Activated naive CD4-positive, alpha-beta T cell treated with anti-CD3 and anti-CD28 coated beads, Interleukin-2, amount 50 U/mL, for 24 hours (primary cell): ENCODE measurements around the gene RFPL2.
"Not testable (repeated sequence)": the region's sequence is repeated elsewhere in the genome, so short reads cannot be mapped to it uniquely, and the experiment has no call there.

ENCODE experiments used
- H3K27ac Mint-ChIP-seq: one replicate; pipeline ENCODE4 v1.8.0; 2021; ENCODE audit warnings: mild to moderate bottlenecking, mixed read lengths
- H3K27me3 Mint-ChIP-seq: one replicate; pipeline ENCODE4 v1.8.0; 2021; ENCODE audit warnings: mixed read lengths
- H3K36me3 Mint-ChIP-seq: one replicate; pipeline ENCODE4 v1.8.0; 2021; ENCODE audit warnings: mixed read lengths
- H3K4me1 Mint-ChIP-seq: one replicate; pipeline ENCODE4 v1.8.0; 2021; ENCODE audit warnings: mixed read lengths
- H3K4me3 Mint-ChIP-seq: one replicate; pipeline ENCODE4 v1.8.0; 2021; ENCODE audit warnings: mild to moderate bottlenecking, mixed read lengths
- H3K9me3 Mint-ChIP-seq: one replicate; pipeline ENCODE4 v1.8.0; 2021; ENCODE audit warnings: mixed read lengths

RFPL2 gene

DNA sequence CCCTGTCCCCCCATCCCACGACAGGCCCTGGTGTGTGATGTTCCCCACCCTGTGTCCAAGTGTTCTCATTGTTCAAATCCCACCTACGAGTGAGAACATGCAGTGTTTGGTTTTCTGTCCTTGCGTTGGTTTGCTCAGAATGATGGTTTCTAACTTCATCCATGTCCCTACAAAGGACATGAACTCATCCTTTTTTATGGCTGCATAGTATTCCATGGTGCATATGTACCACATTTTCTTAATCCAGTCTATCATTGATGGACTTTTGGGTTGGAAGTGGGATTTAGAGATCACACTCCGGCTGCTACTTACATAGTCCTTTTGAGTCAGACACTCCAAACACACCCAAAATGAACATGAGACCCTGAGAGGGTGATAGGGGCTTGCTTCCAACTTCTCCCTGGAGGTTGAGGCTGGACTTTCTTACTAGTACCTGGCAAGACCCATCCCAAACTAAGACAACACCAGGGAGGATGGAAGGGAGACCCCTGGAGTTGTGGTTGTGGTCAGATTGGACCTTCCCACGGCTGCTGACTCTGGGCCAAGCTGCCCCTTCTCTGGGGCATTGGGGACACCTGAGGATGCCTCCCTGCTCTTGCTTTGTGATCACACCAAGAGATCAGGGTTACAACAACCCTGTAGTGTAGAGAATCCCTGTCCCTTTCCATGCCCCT, 7.2 kb downstream of the RFPL2 start:
- H3K9me3 Mint-ChIP-seq, H3K36me3 Mint-ChIP-seq, H3K27me3 Mint-ChIP-seq, H3K4me3 Mint-ChIP-seq, H3K27ac Mint-ChIP-seq: not testable (repeated sequence)
- H3K4me1 Mint-ChIP-seq = peaks cover 16% of the 10 kb centered on the region

DNA sequence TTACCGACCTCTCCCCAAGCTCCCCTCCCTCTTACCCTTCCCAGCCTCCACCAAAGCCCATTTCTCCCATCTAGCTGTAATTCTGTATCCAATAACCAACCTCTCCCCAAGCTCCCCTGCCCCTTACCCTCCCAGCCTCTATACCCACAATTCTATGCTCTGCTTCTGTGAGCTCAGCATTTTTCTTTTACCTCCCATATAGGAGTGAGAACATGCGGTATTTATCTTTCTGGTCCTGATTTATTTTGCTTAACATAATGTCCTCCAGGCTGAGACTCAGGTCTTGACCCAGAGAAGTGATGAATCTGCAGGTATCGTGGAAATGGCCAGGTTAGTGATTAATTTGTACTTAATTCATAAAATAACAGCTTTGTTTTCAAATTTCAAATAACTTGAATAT, 9.0 kb downstream of the RFPL2 start:
- not testable (repeated sequence) for H3K4me1 Mint-ChIP-seq, H3K27me3 Mint-ChIP-seq, H3K27ac Mint-ChIP-seq, H3K4me3 Mint-ChIP-seq, H3K9me3 Mint-ChIP-seq, H3K36me3 Mint-ChIP-seq

DNA sequence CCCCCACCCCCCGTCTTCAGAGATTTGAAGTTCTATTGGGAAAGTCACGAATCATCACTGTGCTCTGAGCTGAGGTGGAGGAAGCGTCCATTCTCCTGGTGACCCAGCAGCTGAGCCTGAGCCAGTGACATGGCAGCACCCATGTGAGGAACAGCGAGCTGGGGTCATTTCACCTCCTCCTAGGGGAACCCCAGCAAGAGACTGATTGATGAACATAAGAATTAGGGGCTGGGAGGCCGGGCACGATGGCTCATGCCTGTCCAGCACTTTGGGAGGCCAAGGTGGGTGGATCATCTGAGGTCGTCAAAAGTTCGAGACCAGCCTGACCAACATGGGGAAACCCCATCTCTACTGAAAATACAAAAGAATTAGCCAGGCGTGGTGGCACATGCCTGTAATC, 11.5 kb downstream of the RFPL2 start:
- not testable (repeated sequence) for H3K36me3 Mint-ChIP-seq, H3K27me3 Mint-ChIP-seq, H3K4me1 Mint-ChIP-seq, H3K4me3 Mint-ChIP-seq, H3K9me3 Mint-ChIP-seq, H3K27ac Mint-ChIP-seq

DNA sequence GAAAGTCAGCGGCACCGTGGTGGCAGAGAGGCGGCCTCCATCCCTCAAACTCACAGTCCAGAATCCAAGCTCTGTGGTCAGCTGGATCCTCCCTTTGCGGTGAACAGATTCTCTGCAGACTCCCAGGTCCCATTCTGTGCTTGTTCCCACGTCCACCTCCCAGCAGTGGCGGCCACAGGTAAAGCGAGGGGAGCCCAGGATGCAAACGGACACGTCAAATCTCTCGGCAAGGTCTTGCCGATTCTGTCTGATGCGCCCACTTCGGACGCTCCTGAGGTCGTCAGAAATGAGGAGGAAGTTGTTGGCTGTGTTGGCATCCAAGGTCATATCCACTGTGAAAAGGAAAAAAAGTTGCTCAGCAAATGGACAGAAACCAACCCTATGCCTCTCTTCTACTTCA, 13.9 kb downstream of the RFPL2 start:
- not testable (repeated sequence) for H3K4me3 Mint-ChIP-seq, H3K36me3 Mint-ChIP-seq, H3K4me1 Mint-ChIP-seq, H3K27ac Mint-ChIP-seq, H3K9me3 Mint-ChIP-seq, H3K27me3 Mint-ChIP-seq

DNA sequence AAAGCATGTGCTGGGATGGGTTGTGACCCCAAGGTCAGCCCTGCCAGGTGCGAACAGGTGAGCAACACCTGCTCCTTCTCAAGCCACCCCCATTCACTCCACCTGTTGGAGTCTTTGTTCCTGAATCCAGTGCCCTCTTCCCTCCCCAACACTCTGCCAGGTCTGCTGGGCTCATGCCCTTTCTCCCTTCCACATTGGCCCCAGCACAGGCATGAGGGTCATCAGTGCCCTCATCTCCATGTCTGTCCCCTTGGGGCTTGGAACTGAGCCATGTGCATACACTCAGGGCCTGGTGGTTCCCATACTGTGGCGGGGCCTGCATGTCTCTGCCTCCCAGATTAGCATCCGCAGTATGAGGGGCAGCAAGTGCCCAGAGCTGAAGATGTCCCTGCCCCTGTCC, 19.1 kb downstream of the RFPL2 start:
- Mint-ChIP-seq H3K36me3 (no peaks in the 10 kb centered on the region), H3K9me3 (no peaks in the 10 kb centered on the region), H3K27ac (no peak overlapping the region), H3K4me3 (no peak overlapping the region), H3K4me1 (no peaks in the 10 kb centered on the region), H3K27me3 (no peaks in the 10 kb centered on the region)

DNA sequence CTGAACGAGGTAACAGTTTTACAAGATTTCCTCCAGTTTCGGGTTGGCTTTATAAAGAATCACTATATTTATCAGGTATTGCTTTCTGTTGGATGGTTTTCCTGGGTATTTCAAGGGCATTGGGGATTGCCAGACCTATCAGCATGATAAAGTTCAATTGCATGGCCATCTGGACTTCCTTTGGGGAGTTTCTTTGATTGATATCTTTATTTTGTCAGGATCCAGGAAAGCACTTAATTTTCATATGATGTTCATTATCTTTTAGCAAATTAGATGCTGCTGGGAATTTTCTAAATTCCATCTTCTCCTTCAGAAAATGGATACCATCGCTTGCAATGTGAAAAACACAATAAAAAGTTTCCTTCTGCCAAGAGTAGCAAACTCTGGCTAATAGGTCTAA, 21.2 kb downstream of the RFPL2 start:
- no peaks in the 10 kb centered on the region for H3K4me1 Mint-ChIP-seq
- H3K4me3 Mint-ChIP-seq = no peak overlapping the region
- H3K27me3 Mint-ChIP-seq = peaks cover 3% of the 10 kb centered on the region
- no peak overlapping the region for H3K27ac Mint-ChIP-seq
- H3K36me3 Mint-ChIP-seq = no peaks in the 10 kb centered on the region
- H3K9me3 Mint-ChIP-seq = no peaks in the 10 kb centered on the region

DNA sequence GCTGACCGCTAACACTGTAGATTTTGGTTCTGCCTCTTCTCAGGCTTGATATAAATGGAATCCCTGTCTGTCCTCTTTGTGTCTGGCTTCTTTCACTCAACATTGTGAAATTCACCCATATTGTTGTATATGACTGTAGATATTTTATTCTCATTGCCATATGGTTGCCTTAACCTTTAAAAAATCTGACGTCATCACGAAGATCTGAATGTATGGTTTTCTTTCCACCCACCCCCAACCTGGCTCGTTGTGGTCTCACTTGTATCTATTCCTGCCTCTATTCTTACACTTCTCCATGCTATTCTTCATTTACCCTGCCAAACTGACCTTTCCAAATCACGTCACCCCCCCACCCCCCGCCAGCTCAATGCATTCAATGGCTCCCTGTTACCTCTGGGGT, 23.8 kb downstream of the RFPL2 start:
- Mint-ChIP-seq H3K27ac (no peak overlapping the region), H3K9me3 (no peaks in the 10 kb centered on the region), H3K4me3 (no peak overlapping the region), H3K36me3 (no peaks in the 10 kb centered on the region), H3K4me1 (no peaks in the 10 kb centered on the region), H3K27me3 (peaks cover 14% of the 10 kb centered on the region)

DNA sequence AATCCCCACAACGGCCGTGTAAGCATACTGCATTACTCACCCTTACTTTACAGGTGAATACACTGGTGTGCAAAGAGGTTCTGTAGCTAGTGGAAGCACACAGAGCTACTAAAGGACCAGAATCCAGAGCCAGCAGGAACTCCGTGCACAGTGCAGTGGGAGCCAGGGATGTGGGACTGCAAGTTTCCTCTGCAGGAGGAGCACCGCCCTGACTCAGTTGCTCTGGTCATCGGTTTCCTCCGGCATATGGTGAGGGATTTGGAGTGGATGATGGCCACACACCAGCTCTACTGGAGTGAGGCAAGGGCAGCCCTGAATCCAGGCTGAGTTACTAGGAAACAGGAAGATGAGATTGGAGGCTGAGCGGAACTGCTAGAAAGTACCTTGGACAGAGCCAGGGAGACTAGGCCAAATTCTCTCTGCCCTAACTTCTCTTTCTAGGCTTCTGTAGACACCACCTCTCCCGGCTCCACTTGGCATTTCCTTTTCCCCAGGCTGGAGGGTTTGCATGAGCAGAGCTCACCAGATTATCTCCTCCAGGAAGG, 27.6 kb downstream of the RFPL2 start:
- Mint-ChIP-seq H3K9me3 (no peaks in the 10 kb centered on the region), H3K27ac (no peak overlapping the region), H3K36me3 (no peaks in the 10 kb centered on the region), H3K4me3 (no peak overlapping the region), H3K4me1 (no peaks in the 10 kb centered on the region), H3K27me3 (peaks cover 20% of the 10 kb centered on the region)

DNA sequence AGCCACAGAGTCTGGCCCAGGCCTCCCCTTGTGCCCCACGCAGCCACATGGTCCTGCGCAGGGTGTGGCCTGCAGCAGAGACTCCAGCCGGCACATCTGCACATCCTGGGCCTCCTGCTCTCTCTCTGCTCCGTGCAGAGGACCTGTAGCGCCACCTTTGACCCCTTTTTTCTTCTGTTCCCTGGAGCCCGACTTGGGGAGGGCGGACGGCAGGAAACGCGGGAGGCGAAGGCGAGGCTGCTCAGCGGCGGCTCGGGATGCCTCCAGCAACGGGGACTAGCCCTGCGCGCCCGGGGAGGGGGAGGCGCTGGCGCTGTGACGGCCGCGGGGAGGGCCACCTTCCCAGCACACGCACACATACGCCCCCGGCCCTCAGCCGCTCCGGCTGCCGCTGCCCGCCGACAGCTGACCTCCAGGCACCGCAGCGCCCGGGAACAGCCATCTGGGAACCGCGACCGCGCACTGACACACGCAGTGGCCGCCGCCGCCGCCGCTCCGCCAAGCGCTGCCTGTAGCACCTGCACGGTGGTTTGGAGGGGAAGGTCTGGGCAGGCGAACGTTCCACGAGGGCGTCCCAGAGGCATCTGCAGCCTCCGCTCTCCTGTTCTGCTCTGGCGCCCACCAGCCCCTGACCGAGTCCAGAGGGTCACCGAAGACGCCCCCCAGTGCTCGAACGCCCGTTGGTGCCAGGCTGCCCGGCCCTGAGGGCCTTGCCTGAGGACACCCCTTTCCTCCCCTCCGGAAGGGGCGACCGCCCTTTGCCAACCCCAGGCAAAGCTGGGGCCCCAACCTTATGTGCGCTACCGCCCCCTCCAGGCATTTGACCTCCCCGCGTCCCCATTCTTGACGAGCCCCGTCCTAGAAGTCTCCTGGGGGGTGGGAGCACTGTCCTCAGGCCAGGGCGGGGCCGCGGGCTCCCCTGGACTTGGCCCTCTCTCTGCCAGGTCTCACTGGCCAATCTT, 28.9 kb downstream of the RFPL2 start:
- H3K9me3 Mint-ChIP-seq = no peaks in the 10 kb centered on the region
- H3K27ac Mint-ChIP-seq = no peak overlapping the region
- peaks cover 20% of the 10 kb centered on the region for H3K27me3 Mint-ChIP-seq
- H3K4me1 Mint-ChIP-seq = no peaks in the 10 kb centered on the region
- H3K36me3 Mint-ChIP-seq = no peaks in the 10 kb centered on the region
- no peak overlapping the region for H3K4me3 Mint-ChIP-seq

DNA sequence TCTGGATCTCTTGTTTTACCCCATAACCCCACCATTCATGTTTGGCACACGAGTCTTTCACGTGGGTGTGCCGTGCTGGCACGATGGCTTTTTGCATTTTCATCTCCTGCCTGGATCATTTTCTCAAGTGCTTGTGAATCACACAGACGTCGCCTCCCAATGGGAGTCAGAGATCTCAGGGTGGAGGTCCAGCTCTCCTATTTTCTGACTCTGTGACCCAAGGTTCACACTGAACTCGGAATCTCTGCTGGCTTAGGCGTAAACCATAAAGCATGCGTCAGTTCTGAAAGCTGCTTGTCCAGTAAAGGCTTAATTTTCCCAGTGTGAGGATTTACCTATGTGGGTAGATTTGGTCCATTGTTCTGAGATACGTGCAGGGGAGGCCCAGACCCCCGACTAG, 29.8 kb downstream of the RFPL2 start:
- H3K4me1 Mint-ChIP-seq = no peaks in the 10 kb centered on the region
- no peaks in the 10 kb centered on the region for H3K9me3 Mint-ChIP-seq
- no peaks in the 10 kb centered on the region for H3K36me3 Mint-ChIP-seq
- H3K4me3 Mint-ChIP-seq = no peak overlapping the region
- no peak overlapping the region for H3K27ac Mint-ChIP-seq
- peaks cover 20% of the 10 kb centered on the region for H3K27me3 Mint-ChIP-seq

DNA sequence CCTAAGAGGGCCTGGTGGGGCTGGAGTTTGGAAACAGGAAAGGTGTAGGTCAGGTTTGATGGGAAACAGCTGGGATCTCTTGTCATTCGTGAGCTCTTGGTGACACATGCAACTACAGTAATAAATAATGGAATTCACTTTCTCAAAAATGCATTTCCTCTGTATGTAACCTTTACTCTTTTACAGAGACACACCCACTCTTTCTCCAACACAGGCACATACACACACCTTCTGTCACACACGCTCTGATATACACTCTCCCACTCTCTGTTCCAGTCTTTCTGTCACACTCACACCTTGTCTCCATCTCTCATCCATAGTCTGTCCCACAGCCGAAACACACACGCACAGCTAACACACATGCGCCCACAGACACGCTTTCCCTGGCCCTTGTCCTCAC, 39.2 kb downstream of the RFPL2 start:
- H3K27ac Mint-ChIP-seq = no peak overlapping the region

DNA sequence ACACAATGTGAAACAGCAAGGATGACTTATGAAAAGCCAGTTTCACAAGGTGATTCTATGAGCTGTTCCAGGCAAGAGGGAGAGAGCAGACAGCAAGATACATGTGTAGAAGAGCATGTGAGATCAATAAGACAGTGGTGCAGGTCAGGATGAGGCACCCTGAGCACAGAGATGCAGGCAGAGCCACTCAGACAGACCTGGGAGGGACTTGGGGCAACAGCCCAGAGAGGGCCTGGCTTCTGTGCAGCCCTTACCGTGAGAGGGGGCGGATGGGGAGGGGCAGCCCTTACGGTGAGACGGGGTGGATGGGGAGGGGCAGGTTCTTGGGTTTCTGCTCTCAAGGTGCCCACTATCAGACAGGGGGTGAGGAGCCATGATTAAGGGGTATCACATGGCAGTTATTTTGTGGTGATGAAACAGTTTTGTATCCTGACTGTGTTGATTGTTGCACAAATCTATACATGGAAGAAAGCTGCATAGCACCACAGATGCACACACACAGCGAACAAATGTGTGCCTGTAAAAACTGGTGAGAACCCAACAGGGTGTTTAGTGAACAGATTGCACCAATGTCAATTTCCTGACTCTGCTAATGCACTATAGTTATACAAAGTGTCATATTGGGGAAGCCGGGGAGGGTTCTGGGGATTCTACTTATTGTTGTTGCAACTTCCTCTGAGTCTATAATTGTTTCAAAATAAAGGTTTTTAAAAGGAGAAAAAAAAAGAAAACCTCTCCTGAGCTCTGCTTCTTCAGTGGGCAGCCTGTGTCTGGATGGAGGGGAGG, 40.6 kb downstream of the RFPL2 start:
- Mint-ChIP-seq H3K9me3 (no peaks in the 10 kb centered on the region), H3K36me3 (no peaks in the 10 kb centered on the region), H3K27me3 (no peaks in the 10 kb centered on the region), H3K4me3 (no peak overlapping the region), H3K4me1 (no peaks in the 10 kb centered on the region), H3K27ac (no peak overlapping the region)

More for the DNA sequence above, 39.2 kb downstream of the RFPL2 start:
- Mint-ChIP-seq H3K4me3 (no peak overlapping the region), H3K27me3 (no peaks in the 10 kb centered on the region), H3K36me3 (no peaks in the 10 kb centered on the region), H3K4me1 (no peaks in the 10 kb centered on the region), H3K9me3 (no peaks in the 10 kb centered on the region)

DNA sequence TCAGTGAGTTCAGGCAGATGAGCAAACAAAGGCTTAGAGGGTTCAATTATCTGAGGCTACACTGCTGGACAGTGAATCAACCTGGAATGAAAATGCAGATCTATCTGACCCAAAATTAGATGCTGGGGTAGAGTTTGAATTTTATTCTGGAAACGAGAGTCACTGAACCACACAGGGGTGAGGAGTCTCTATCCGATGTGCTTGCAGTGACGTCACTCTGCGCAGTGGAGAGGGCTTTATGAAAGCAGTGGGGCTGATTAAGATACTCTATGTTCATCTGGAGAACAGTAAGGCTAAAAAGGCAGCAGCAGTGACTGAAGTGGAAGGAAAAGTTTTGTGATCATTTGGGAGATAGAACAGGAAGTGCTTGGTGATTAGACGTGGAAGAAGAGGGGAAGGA, 44.5 kb downstream of the RFPL2 start:
- not testable (repeated sequence) for H3K4me3 Mint-ChIP-seq, H3K36me3 Mint-ChIP-seq, H3K9me3 Mint-ChIP-seq, H3K27ac Mint-ChIP-seq, H3K27me3 Mint-ChIP-seq, H3K4me1 Mint-ChIP-seq

DNA sequence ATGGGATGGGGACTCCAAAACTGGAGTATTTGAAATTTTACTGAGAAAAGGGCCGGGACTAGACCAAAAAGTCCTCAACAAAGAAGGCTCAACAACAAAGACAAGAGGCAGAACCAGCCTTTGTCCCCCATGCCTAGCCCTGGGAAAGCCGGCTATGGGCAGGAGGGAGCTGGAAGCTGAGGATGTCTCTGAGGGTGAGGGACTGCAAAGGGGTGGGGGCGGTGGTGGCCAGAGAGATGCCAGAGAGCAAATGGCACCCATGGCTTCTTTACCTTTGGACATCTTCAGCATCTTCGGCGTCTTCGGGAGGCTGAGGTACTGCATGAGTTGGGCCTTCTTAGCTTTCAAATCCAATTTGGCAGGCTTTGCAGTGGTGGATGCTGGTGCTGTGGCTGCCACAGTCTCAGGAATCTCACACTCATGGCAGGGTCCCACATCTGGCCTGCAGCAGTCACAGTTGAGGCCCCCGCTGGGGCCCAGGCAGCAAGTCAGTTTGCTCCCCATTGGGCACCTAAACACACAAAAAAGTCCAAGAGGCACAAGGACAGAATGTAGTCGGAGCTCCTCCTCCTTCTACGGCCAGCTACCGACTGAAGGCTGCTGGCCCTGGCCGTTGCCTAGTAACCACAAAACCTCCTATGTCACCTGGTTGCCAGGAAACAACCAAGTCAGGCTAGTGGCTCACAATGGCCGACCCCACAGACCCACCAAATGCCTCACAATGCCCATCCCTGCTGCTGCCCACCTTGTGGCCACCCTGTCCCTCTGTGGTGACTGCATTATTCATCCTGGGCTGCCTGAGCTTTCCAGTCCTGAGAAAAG, 46.0 kb downstream of the RFPL2 start, which contains the start of gene C22orf42:
C22orf42 (minus strand) TSS at position 592 of the 822 bp plus-strand sequence; CDS start at position 504, 88 bp downstream.
- no peaks in the 10 kb centered on the region for H3K36me3 Mint-ChIP-seq
- no peaks in the 10 kb centered on the region for H3K9me3 Mint-ChIP-seq
- H3K27ac Mint-ChIP-seq = no peak within 1 kb of the TSS
- H3K4me3 Mint-ChIP-seq = no peak within 1 kb of the TSS
- H3K4me1 Mint-ChIP-seq = no peaks in the 10 kb centered on the region
- H3K27me3 Mint-ChIP-seq = no peaks in the 10 kb centered on the region

DNA sequence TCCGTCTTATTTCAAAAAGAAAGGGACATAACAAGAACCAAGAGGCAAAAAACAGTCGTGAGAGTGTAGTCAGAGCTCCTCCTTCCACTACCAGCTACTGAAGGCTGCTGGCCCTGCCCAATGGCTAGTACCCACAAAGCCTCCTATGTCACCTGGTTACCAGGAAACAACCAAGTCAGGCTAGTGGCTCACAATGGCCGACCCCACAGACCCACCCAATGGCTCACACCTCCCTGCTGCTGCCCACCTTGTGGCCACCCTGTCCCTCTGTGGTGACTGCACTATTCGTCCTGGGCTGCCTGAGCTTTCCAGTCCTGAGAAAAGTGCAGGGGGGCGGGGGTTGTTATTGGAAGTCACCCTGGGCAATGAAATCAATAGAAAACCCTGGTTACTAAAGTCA, 47.2 kb downstream of the RFPL2 start:
- H3K36me3 Mint-ChIP-seq, H3K27ac Mint-ChIP-seq, H3K4me3 Mint-ChIP-seq, H3K4me1 Mint-ChIP-seq, H3K27me3 Mint-ChIP-seq, H3K9me3 Mint-ChIP-seq: not testable (repeated sequence)
